ENCODE results near the gene GP1BA. TPM values are rescaled to one million over a fixed set of nuclear protein-coding genes. Genes with fewer than 3 reads are reported as not detected.

The GP1BA gene
- total and polyA plus RNA-seq, 2 of the 8 experiments (the other 6 are each of a cell fraction or from before 2014, with no cell fraction given) = not detected

- peak within 1 kb of the TSS; percentile 97 for H4K91ac ChIP-seq (replicated peaks; ENCODE audit: insufficient read length, low read length)
- H2BK120ac ChIP-seq (replicated peaks; ENCODE audit: low read depth, low read length) = no peak within 1 kb of the TSS
- H2AFZ ChIP-seq (ENCODE audit: low read length) = no peak within 1 kb of the TSS
- H3K56ac ChIP-seq (replicated peaks; ENCODE audit: insufficient read length, low read depth, low read length) = peak within 1 kb of the TSS; percentile 83
- peaks cover 3% of the 10 kb centered on the region; the same call in 1 of the 2 replicates for H3K79me1 ChIP-seq (ENCODE audit: low read depth, low read length)
- peak within 1 kb of the TSS; percentile 99; the same call in 1 of the 2 replicates for H2BK15ac ChIP-seq (ENCODE audit: low read length)
- H3K18ac ChIP-seq (ENCODE audit: extremely low read depth, low read length) = peak within 1 kb of the TSS; percentile 100
- H3K36me3 ChIP-seq (ENCODE audit: control insufficient read depth in 2 of 4, insufficient read depth in 4 of 4, low read length in 3 of 4) = peaks cover 0 to 11% (median 0%) of the 10 kb centered on the region in 4 experiments; a peak in 1 of 8 replicates
- H3K14ac ChIP-seq (ENCODE audit: insufficient read length) = peak within 1 kb of the TSS; percentile 29
- H2AK5ac ChIP-seq (ENCODE audit: low read depth, low read length) = peak within 1 kb of the TSS; percentile 75
- peak; percentile 90 to 98 for DNase-seq (ENCODE audit: low read depth in 1 of 2, low spot score in 2 of 2)
- peak within 1 kb of the TSS; percentile 96 for H3K27ac ChIP-seq (ENCODE audit: low read depth, low read length)
- H3K23ac ChIP-seq (ENCODE audit: insufficient read length) = no peak within 1 kb of the TSS
- H3K4ac ChIP-seq (replicated peaks; ENCODE audit: insufficient read length, low read depth, low read length) = peak within 1 kb of the TSS; percentile 76
- H3K4me2 ChIP-seq (ENCODE audit: insufficient read depth in 1 of 2, low read depth in 2 of 2, low read length in 2 of 2) = peak within 1 kb of the TSS; percentile 92 to 99
- H3K9me3 ChIP-seq (ENCODE audit: insufficient read depth in 2 of 2, low read depth in 1 of 2, low read length in 1 of 2) = no peaks in the 10 kb centered on the region
- H3K4me1 ChIP-seq (replicated peaks in 1 of 4; ENCODE audit: control insufficient read depth in 3 of 4, insufficient read depth in 4 of 4, low read length in 3 of 4) = peaks cover 2 to 16% (median 9%) of the 10 kb centered on the region in 4 experiments
- CTCF ChIA-PET (ENCODE audit: partially characterized antibody) = interaction anchor here (0.6 to 7.3 kb wide), 10 partner anchors 10 to 197 kb away, joined by 3 to 41 read pairs (median 5); partner anchors contain the start of genes ENO3, PFN1 and SLC25A11
- peak within 1 kb of the TSS; percentile 97 for H4K8ac ChIP-seq (ENCODE audit: extremely low read depth, insufficient read depth, low read length)
- peak within 1 kb of the TSS; percentile 86 to 98 (median 92) for H3K9ac ChIP-seq (replicated peaks in 1 of 4; ENCODE audit: extremely low read depth in 1 of 4, low read depth in 3 of 4, low read length in 3 of 4)
- peaks cover 19% of the 10 kb centered on the region; the same call in 1 of the 2 replicates for H3K23me2 ChIP-seq (ENCODE audit: low read depth, low read length)
- peak within 1 kb of the TSS; percentile 48; the same call in 1 of the 2 replicates for H2BK20ac ChIP-seq (ENCODE audit: low read length)
- peaks cover 0 to 4% (median 2%) of the 10 kb centered on the region in 4 experiments; a peak in 3 of 7 replicates for H3K27me3 ChIP-seq (replicated peaks in 1 of 4; ENCODE audit: control insufficient read depth in 3 of 4, extremely low read depth in 1 of 4, insufficient read depth in 3 of 4, low read length in 3 of 4)
- peak within 1 kb of the TSS; percentile 99 for H2BK5ac ChIP-seq (ENCODE audit: low read depth, low read length)
- peaks cover 2 to 6% of the 10 kb centered on the region in 2 experiments for H4K20me1 ChIP-seq (replicated peaks in 1 of 2; ENCODE audit: control insufficient read depth in 1 of 2, insufficient read depth in 2 of 2, low read length in 2 of 2)
- POLR2A ChIA-PET (ENCODE audit: partially characterized antibody) = interaction anchor here (0.7 to 32.4 kb wide), 23 partner anchors 11 to 185 kb away, joined by 3 to 987 read pairs (median 4); partner anchors contain the start of genes C17orf107, CAMTA2, ENO3 and INCA1
- H3K79me2 ChIP-seq (ENCODE audit: control insufficient read depth in 1 of 2, insufficient read depth in 2 of 2, low read length in 2 of 2) = peaks cover 0 to 16% of the 10 kb centered on the region in 2 experiments; a peak in 2 of 4 replicates
- H3K4me3 ChIP-seq (ENCODE audit: extremely low read depth in 1 of 4, insufficient read depth in 2 of 4, low read depth in 3 of 4, low read length in 4 of 4) = peak within 1 kb of the TSS; percentile 71 to 90 (median 85)
- no peak for FAIRE-seq
- WGBS, 2 experiments (ENCODE audit: extremely low coverage in 1 of 2, insufficient coverage in 1 of 2, insufficient read length in 1 of 2, insufficient replicate concordance in 2 of 2, low coverage in 1 of 2, low lambda C conversion rate in 2 of 2, missing lambda C conversion rate in 1 of 2) = 3% methylated on average over 65 of the region's 66 CpGs; no CpG with 5 or more reads in 1 of the 2 experiments
- peak within 1 kb of the TSS; percentile 99 for H2BK12ac ChIP-seq (ENCODE audit: low read depth, low read length)
- peak within 1 kb of the TSS; percentile 95 for H4K5ac ChIP-seq (ENCODE audit: insufficient read length, low read depth, low read length)
- TF ChIP-seq SAP30 (IDR thresholded peaks at IDR 0.05; ENCODE audit: insufficient read depth, insufficient replicate concordance, low read length) = peak; percentile 81
- TF ChIP-seq RNF2 (IDR thresholded peaks at IDR 0.05; ENCODE audit: borderline replicate concordance, low read depth, low read length, missing control alignments, poor library complexity, severe bottlenecking) = no peak
- TF ChIP-seq YY1 (IDR thresholded peaks at IDR 0.05; ENCODE audit: low read depth, low read length) = peak; percentile 98
- TF ChIP-seq RAD21 (IDR thresholded peaks at IDR 0.05 in 1 of 2, conservative IDR thresholded peaks at IDR 0.05 in 1 of 2; ENCODE audit: low read depth in 2 of 2, low read length in 2 of 2) = peak; percentile 40 to 41; a peak in 3 of 4 replicates
- peak; percentile 81 for TF ChIP-seq MAX (IDR thresholded peaks at IDR 0.05)
- TF ChIP-seq POLR2A (IDR thresholded peaks at IDR 0.05; ENCODE audit: control extremely low read depth in 1 of 2, low read depth in 2 of 2, low read length in 2 of 2) = peak; percentile 82 to 94
- peak; percentile 65 for TF ChIP-seq KDM5A (IDR thresholded peaks at IDR 0.05; ENCODE audit: low read length)
- peak; percentile 81 for TF ChIP-seq POLR2AphosphoS5 (IDR thresholded peaks at IDR 0.05; ENCODE audit: low read depth, low read length)
- TF ChIP-seq HDAC6 (IDR thresholded peaks at IDR 0.05; ENCODE audit: low read depth, low read length) = no peak
Measured at GRCh38 chr17:4967539-4968485, 35.7 kb downstream of the GP1BA start, which contains the start of gene SPAG7. Gene SPAG7, minus strand, starts transcription at chr17:4967817. Its CDS starts 13 bp downstream, at chr17:4967804.
